PC-3 (cell line): ENCODE measurements around the gene TUBA1A. TPM values are rescaled to one million over a fixed set of nuclear protein-coding genes. Genes with fewer than 3 reads are reported as not detected.

Source experiments
- ATAC-seq: fragments of 200-7000 bp; cut with Tn5 transposase; 2 replicates; pipeline ENCODE4 v1.9.1; 2020; ENCODE audit warnings: mild to moderate bottlenecking, moderate library complexity
- BruUV-seq: library from RNA; stranded (reverse); fragments of 400-500 nt; replicated peaks from 2 replicates; lab custom pipeline; 2021; lab: Mats Ljungman, UMichigan
- CTCF ChIA-PET: fragments of 300-600 bp; sonication (Branson Sonifier 250); formaldehyde crosslinking; loops from one replicate; lab custom pipeline; 2022; ENCODE audit warnings: antibody characterized with exemption; lab: Charles Lee
- POLR2A ChIA-PET: fragments of 300-600 bp; sonication (Branson Sonifier 250); formaldehyde crosslinking; loops from one replicate; lab custom pipeline; 2022; ENCODE audit warnings: antibody characterized with exemption; ENCODE audit not compliant: unreplicated experiment; lab: Charles Lee
- DNase-seq: peaks from one replicate; pipeline ENCODE4 v3.0.0-alpha.2; 2015
- H2AFZ ChIP-seq: fragments of 300-600 bp; sonication (generic); 2 replicates; pipeline ENCODE4 v1.6.0; 2016; ENCODE audit warnings: antibody characterized with exemption, low read length
- H3F3A ChIP-seq: fragments of 300-600 bp; sonication (generic); one replicate; pipeline ENCODE4 v1.6.0; 2017; ENCODE audit warnings: antibody characterized with exemption, low read length, control low read depth, mild to moderate bottlenecking; ENCODE audit not compliant: unreplicated experiment
- H3K27ac ChIP-seq: fragments of 300-600 bp; sonication (generic); 2 replicates; pipeline ENCODE4 v1.5.1; 2016; ENCODE audit warnings: mild to moderate bottlenecking, low read length
- H3K27me3 ChIP-seq: fragments of 300-600 bp; sonication (generic); 2 replicates; pipeline ENCODE4 v1.6.1; 2016; ENCODE audit warnings: low read length, mixed read lengths
- H3K36me3 ChIP-seq: fragments of 300-600 bp; sonication (generic); 2 replicates; pipeline ENCODE4 v1.6.1; 2016; ENCODE audit warnings: low read depth, mixed run types, low read length, mixed read lengths
- H3K4me1 ChIP-seq: fragments of 300-600 bp; sonication (generic); 2 replicates; pipeline ENCODE4 v1.5.1; 2016; ENCODE audit warnings: low read length; ENCODE audit not compliant: insufficient read depth
- H3K4me2 ChIP-seq: fragments of 300-600 bp; sonication (generic); 2 replicates; pipeline ENCODE4 v1.6.0; 2016; ENCODE audit warnings: low read length
- H3K4me3 ChIP-seq: fragments of 300-600 bp; sonication (generic); 2 replicates; pipeline ENCODE4 v1.5.1; 2016; ENCODE audit warnings: mild to moderate bottlenecking, low read length, mixed read lengths
- H3K79me2 ChIP-seq: fragments of 300-600 bp; sonication (generic); 2 replicates; pipeline ENCODE4 v1.6.1; 2017; ENCODE audit warnings: low read length, mixed read lengths
- H3K9ac ChIP-seq: fragments of 300-600 bp; sonication (generic); 2 replicates; pipeline ENCODE4 v1.6.0; 2016; ENCODE audit warnings: mild to moderate bottlenecking, low read length
- H3K9me2 ChIP-seq: fragments of 300-600 bp; sonication (generic); replicated peaks from 2 replicates; pipeline ENCODE4 v1.6.1; 2016; ENCODE audit warnings: mixed run types, low read length, mixed read lengths
- H3K9me3 ChIP-seq: fragments of 300-600 bp; sonication (generic); 2 replicates; pipeline ENCODE4 v1.6.1; 2016; ENCODE audit warnings: low read length, mixed read lengths
- H4K20me1 ChIP-seq: fragments of 300-600 bp; sonication (generic); 2 replicates; pipeline ENCODE4 v1.6.1; 2016; ENCODE audit warnings: low read length, mixed read lengths
- EZH2 ChIP-seq: fragments of 300-600 bp; sonication (generic); IDR thresholded peaks from one replicate; pipeline ENCODE4 v1.6.1; 2017; ENCODE audit warnings: antibody characterized with exemption, mild to moderate bottlenecking, low read length; ENCODE audit not compliant: unreplicated experiment
- EZH2phosphoT487 ChIP-seq: fragments of 300-600 bp; sonication (generic); IDR thresholded peaks from 2 replicates; pipeline ENCODE4 v1.6.1; 2018; ENCODE audit warnings: mild to moderate bottlenecking, antibody characterized with exemption, low read length, borderline replicate concordance
- intact Hi-C: fragments of 100-400 bp; cut with micrococcal nuclease; formaldehyde crosslinking; loops from 2 replicates; pipeline ENCODE4 v1.9.0; 2023
- total RNA-seq: library from RNA; depleted of rRNA; stranded (reverse); fragments of >200 nt; gene quantifications from 2 replicates; pipeline ENCODE4 v1.2.3, GENCODE V29; 2014
- TF ChIP-seq, protein P1 (sequence below): fragments of 300-600 bp; sonication (generic); conservative IDR thresholded peaks from 2 replicates; pipeline ENCODE4 v1.5.1; 2017; ENCODE audit warnings: antibody characterized with exemption, low read depth, mild to moderate bottlenecking, low read length

TUBA1A gene
- total RNA-seq, 1 experiment from 2014 or later: 46.9 TPM

DNA sequence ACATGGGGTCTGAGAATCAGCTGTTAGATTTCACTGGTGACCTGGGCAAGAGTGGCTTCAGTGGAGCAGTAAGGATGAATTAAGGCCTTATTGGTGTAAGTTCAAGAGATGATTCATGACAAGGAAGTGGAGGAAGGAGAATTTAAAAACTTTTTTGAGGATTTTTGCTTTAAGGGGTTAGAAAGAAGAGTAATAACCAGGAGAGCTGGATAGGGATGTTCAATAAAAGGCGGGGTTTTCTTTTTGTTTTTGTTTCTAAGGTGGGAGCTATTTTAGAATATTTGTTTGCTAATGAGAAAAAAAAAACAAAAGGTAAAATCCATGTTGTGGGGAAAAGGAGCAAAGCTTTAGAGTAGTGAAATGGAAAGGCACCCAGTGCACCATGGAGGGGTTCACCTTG, 42.5 kb downstream of the TUBA1A start:
- H3F3A ChIP-seq: no peaks in the 10 kb centered on the region
- no peaks in the 10 kb centered on the region for H3K4me1 ChIP-seq
- intact Hi-C loops: no loop called here
- DNase-seq: no peak
- H3K4me3 ChIP-seq: no peak overlapping the region
- H3K27me3 ChIP-seq: no peaks in the 10 kb centered on the region
- ChIA-PET CTCF (no interaction called here), POLR2A (no interaction called here)
- TF ChIP-seq EZH2 (no peak), EZH2phosphoT487 (no peak)
- TF ChIP-seq, protein P1, sequence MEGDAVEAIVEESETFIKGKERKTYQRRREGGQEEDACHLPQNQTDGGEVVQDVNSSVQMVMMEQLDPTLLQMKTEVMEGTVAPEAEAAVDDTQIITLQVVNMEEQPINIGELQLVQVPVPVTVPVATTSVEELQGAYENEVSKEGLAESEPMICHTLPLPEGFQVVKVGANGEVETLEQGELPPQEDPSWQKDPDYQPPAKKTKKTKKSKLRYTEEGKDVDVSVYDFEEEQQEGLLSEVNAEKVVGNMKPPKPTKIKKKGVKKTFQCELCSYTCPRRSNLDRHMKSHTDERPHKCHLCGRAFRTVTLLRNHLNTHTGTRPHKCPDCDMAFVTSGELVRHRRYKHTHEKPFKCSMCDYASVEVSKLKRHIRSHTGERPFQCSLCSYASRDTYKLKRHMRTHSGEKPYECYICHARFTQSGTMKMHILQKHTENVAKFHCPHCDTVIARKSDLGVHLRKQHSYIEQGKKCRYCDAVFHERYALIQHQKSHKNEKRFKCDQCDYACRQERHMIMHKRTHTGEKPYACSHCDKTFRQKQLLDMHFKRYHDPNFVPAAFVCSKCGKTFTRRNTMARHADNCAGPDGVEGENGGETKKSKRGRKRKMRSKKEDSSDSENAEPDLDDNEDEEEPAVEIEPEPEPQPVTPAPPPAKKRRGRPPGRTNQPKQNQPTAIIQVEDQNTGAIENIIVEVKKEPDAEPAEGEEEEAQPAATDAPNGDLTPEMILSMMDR: no peak
- H3K27ac ChIP-seq: no peak overlapping the region
- no peak overlapping the region for H3K9ac ChIP-seq
- no peaks in the 10 kb centered on the region for H3K9me3 ChIP-seq
- no peak for ATAC-seq
- H3K36me3 ChIP-seq: no peaks in the 10 kb centered on the region
- H3K79me2 ChIP-seq: no peaks in the 10 kb centered on the region
- no TSS peak for BruUV-seq
- no peaks in the 10 kb centered on the region for H4K20me1 ChIP-seq
- H2AFZ ChIP-seq: no peak overlapping the region
- H3K4me2 ChIP-seq: no peak overlapping the region
- no peaks in the 10 kb centered on the region for H3K9me2 ChIP-seq

DNA sequence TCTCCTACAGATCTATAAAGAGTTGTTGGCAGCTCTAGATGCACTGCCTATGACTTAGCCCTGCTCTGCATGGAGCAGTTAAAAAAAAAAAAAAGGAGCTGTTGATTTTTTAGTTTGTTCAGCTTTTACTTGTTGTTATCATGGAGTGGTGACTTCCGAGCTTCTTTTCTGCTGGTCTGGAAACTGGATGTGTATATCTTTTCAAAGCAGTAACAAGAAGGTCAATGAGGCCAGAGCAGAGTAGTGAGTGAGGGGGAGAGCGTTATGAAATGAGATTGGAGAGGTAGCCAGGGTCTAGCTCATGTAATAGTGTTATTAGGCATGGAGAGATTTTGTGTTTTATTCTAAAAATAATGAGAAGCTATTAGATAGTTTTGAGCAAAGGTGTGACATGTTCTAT, 44.5 kb downstream of the TUBA1A start:
- Histone ChIP-seq H3K27me3 (no peaks in the 10 kb centered on the region), H3K9me2 (no peaks in the 10 kb centered on the region), H3K4me2 (no peak overlapping the region), H3K4me3 (no peak overlapping the region), H3F3A (no peaks in the 10 kb centered on the region), H3K36me3 (no peaks in the 10 kb centered on the region), H3K9me3 (no peaks in the 10 kb centered on the region), H3K79me2 (no peaks in the 10 kb centered on the region), H2AFZ (no peak overlapping the region), H3K9ac (no peak overlapping the region), H4K20me1 (no peaks in the 10 kb centered on the region), H3K4me1 (no peaks in the 10 kb centered on the region), H3K27ac (no peak overlapping the region)
- BruUV-seq: no TSS peak
- ATAC-seq (no peak), DNase-seq (no peak)
- intact Hi-C loops: no loop called here
- ChIA-PET POLR2A (no interaction called here), CTCF (no interaction called here)
- TF ChIP-seq, protein P1: no peak
- no peak for TF ChIP-seq EZH2phosphoT487
- TF ChIP-seq EZH2: no peak

DNA sequence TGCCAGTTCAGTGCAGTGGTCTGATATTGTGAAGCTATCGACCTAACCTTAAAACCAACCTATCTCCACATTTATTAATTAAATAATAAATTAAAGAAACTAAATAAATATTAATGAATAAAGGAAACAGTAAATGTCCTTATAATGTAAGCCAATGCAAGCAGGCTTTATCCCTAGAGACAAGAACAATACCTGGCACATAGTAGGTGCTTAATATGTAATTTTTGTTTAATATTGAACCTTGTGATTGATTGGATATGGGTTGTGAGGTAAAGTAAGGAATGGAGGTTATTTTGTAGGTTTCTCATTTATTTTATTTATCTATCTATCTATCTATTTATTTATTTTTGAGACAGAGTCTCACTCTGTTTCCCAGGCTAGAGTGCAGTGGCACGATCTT, 49.9 kb downstream of the TUBA1A start:
- DNase-seq (no peak), ATAC-seq (no peak)
- no peak overlapping the region for H3K9ac ChIP-seq
- no peaks in the 10 kb centered on the region for H3K36me3 ChIP-seq
- intact Hi-C loops: no loop called here
- no peak overlapping the region for H3K27ac ChIP-seq
- no peaks in the 10 kb centered on the region for H3K4me1 ChIP-seq
- H3K79me2 ChIP-seq: no peaks in the 10 kb centered on the region
- no peaks in the 10 kb centered on the region for H4K20me1 ChIP-seq
- H3K9me3 ChIP-seq: no peaks in the 10 kb centered on the region
- H3K4me2 ChIP-seq: no peak overlapping the region
- no peak overlapping the region for H2AFZ ChIP-seq
- no peak overlapping the region for H3K4me3 ChIP-seq
- H3F3A ChIP-seq: no peaks in the 10 kb centered on the region
- ChIA-PET POLR2A (no interaction called here), CTCF (no interaction called here)
- no peaks in the 10 kb centered on the region for H3K9me2 ChIP-seq
- TF ChIP-seq EZH2phosphoT487: no peak
- TF ChIP-seq, protein P1: no peak
- no peak for TF ChIP-seq EZH2
- no TSS peak for BruUV-seq
- no peaks in the 10 kb centered on the region for H3K27me3 ChIP-seq
